IPS-NIHi11 (cell line): ENCODE data around the gene TEKTIP1.

Experiments
- DNase-seq: peaks from one replicate; pipeline ENCODE4 v3.0.0; 2012; ENCODE audit warnings: mixed read lengths, low spot score

Gene TEKTIP1

DNA sequence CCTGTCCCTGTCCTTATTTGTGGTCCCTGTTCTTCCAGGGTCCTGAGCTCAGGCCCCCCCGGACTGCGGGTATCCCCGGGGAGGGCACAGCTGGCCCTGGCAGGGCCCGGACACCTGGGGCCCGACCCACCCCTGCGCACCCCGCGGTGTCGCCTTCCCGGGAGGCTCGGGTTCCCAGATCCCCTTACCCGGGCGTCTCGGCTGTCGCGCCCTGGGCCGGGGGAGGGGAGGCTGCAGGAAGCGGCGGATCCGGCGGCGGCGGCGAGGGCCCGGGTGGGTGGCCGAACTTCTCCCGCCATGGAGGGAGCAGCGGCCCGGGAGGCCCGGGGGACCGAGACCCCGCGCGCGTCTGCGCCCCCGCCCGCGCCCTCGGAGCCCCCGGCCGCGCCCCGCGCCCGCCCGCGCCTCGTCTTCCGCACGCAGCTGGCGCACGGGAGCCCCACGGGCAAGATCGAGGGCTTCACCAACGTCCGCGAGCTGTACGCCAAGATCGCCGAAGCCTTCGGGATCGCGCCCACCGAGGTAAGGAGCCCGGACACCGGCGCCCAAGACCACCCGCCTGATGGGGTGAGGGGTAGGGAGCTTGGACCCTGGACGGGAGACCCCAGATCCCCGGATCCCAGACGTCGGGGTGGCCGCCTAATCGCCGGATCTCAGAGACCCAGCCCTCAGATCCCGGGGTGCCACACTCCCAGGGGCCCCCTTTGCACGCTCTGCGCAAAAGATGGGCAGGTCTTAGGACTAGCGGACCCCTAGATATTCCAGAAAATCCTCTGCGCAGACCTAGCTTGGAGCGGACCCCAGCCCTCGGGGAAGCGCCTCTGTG lies 46.5 kb downstream of the TEKTIP1 start, which contains the start of gene GIPC3:
Gene GIPC3 (plus strand): TSS at position 178 of the 826 bp plus-strand sequence. CDS start 120 bp downstream, at position 298.
- DNase-seq, result peak; percentile 59

GRCh38 chr19:3586127-3586626 lies 47.2 kb downstream of the TEKTIP1 start:
- DNase-seq, result peak; percentile 87

GRCh38 chr19:3586707-3587346 lies 47.9 kb downstream of the TEKTIP1 start:
- no peak for DNase-seq

GRCh38 chr19:3589439-3589838 lies 50.5 kb downstream of the TEKTIP1 start:
- no peak for DNase-seq

DNA sequence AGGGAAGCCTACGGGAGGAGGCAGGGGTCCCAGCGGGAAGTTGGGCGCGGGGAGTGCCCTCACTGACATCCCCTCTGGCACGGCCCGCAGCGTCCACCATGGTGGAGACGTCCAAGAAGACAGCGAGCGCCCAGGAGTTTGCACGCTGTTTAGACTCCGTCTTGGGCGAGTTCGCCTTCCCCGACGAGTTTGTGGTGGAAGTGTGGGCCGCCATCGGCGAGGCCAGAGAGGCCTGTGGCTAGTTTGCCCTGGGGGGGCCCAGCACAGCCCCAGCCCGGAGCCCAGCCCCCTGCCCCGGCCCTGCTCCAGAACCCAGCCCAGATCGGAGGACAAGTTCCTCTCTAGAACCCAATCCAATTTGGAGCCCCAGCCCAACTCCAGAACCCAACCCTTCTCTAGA lies 51.0 kb downstream of the TEKTIP1 start:
- DNase-seq, result no peak

DNA sequence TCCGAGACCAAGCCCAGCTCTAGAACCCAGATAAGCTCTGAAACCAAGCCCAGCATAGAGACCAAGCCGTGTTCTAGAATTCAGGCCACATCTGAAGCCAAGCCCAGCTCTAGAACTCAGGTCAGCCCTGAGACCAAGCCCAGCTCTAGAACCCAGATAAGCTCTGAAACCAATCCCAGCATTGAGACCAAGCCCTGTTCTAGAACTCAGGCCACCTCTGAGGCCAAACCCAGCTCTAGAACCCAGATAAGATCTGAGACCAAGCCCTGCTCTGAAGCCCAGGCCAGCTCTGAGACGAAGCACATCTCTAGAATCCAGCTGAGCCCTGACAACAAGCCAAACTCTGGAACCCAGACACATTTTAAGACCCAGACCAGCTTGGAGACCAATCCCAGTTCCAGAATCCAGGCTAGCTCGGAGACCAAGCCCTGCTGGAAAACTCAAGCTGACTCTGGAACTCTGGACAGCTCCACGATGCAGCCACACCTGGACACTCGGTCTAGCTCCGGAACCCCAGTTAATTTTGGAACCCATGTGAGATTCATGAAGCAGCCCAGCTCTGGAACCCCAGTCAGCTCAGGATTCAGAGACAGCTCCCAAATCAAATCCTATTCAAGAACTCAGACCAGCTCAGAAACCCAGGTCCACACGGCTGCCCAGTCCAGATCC lies 52.2 kb downstream of the TEKTIP1 start:
- DNase-seq, result no peak

DNA sequence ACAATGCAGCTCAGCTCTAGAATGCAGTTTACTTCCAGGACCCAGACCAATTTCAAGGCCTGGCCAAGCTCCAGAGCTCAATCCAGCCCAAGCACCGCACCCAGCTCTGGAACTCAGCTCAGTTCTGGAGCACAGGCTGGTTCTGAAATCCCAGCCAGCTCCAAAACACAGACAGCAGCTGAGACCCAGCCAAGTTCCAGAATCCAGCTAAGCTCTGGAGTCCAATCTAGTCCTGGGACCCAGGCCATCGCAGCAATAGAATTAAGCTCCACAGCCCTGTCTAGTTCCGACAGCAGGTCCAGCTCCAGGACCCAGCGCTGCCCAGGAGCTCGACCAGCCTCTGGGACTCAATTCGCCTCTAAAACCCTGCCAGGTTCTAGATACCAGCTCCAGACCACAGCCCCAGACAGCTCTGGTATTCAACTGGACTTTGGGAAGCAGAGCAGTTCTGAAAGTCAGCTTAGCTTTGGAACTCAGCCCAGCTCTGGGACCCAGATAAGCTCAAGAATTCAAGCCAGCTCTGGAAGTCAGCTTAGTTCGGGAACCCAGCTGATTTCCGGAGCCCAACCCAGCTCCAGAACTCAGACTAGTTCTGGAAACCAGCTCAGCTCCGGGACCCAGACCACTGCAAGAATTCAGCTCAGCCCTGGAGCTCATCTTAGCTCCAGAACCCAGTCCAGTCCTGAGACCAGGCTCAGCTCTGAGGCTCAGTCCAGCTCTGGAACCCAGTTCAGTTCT lies 53.1 kb downstream of the TEKTIP1 start:
- no peak for DNase-seq

- peak; percentile 80 for DNase-seq
Observed at GRCh38 chr19:3593156-3593555, 54.2 kb downstream of the TEKTIP1 start.
